DND-41 (cell line): ENCODE measurements around the gene EPB41L3.
"Not testable (repeated sequence)": the region's sequence is repeated elsewhere in the genome, so short reads cannot be mapped to it uniquely, and the experiment has no call there.

Source experiments
- CTCF ChIP-seq: IDR thresholded peaks from 2 replicates; pipeline ENCODE4 v1.5.1; 2012; ENCODE audit warnings: borderline replicate concordance, low read length, moderate library complexity, mild to moderate bottlenecking; ENCODE audit not compliant: poor library complexity, severe bottlenecking; ENCODE audit errors: extremely low read depth
- EZH2 ChIP-seq: IDR thresholded peaks from 3 replicates; pipeline ENCODE4 v1.6.1; 2012; ENCODE audit warnings: borderline replicate concordance, low read depth, mild to moderate bottlenecking, moderate library complexity, low read length, inconsistent platforms; ENCODE audit not compliant: severe bottlenecking

GRCh38 chr18:5570613-5571012 is 26.8 kb upstream of the EPB41L3 start:
- not testable (repeated sequence) for TF ChIP-seq CTCF, EZH2
